ENCODE results near the gene ZYG11A.

DNA sequence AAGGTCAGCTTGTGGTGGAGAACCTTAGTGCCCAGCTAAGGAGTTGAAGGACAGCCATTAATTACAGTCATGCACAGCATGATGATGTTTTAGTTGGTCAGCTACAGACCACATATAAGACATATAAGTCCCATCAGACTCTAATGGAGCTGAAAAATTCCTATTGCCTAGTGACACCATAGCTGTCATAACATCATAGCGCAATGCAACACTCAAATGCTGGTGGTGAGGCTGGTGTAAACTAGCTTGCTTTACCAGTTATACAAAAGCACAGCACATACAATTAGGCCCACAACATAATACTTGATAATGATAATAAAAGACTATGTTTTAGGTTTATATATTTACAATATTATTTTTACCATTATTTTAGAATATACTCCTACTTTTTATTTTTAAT, 75.0 kb downstream of the ZYG11A start:
- TF ChIP-seq, protein P1, sequence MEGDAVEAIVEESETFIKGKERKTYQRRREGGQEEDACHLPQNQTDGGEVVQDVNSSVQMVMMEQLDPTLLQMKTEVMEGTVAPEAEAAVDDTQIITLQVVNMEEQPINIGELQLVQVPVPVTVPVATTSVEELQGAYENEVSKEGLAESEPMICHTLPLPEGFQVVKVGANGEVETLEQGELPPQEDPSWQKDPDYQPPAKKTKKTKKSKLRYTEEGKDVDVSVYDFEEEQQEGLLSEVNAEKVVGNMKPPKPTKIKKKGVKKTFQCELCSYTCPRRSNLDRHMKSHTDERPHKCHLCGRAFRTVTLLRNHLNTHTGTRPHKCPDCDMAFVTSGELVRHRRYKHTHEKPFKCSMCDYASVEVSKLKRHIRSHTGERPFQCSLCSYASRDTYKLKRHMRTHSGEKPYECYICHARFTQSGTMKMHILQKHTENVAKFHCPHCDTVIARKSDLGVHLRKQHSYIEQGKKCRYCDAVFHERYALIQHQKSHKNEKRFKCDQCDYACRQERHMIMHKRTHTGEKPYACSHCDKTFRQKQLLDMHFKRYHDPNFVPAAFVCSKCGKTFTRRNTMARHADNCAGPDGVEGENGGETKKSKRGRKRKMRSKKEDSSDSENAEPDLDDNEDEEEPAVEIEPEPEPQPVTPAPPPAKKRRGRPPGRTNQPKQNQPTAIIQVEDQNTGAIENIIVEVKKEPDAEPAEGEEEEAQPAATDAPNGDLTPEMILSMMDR (conservative IDR thresholded peaks at IDR 0.05 in 1 of 2, IDR thresholded peaks at IDR 0.05 in 1 of 2; ENCODE audit: extremely low read depth in 1 of 2, insufficient read depth in 1 of 2, low read depth in 1 of 2, low read length in 2 of 2), result no peak
- no peak for TF ChIP-seq EZH2 (IDR thresholded peaks at IDR 0.05; ENCODE audit: borderline replicate concordance, low read length)
